GM06990 (cell line): ENCODE results near the gene AMBP.

Experiments used
- DNase-seq: peaks from one replicate; pipeline ENCODE4 v3.0.0-alpha.2; 2011; ENCODE audit not compliant: insufficient read length; ENCODE audit errors: extremely low read depth
- H3K27me3 ChIP-seq: replicated peaks from 2 replicates; pipeline ENCODE4 v1.6.0; 2011; ENCODE audit warnings: low read length; ENCODE audit not compliant: control insufficient read depth, insufficient read depth
- H3K36me3 ChIP-seq: 2 replicates; pipeline ENCODE4 v1.5.1; 2011; ENCODE audit warnings: low read length; ENCODE audit not compliant: control insufficient read depth, insufficient read depth
- H3K4me3 ChIP-seq: replicated peaks from 2 replicates; pipeline ENCODE4 v1.5.1; 2011; ENCODE audit warnings: low read depth, mild to moderate bottlenecking, control low read depth, low read length
- CTCF ChIP-seq: IDR thresholded peaks from 2 replicates; pipeline ENCODE4 v1.5.1; 2011; ENCODE audit warnings: low read length, control low read depth, mild to moderate bottlenecking, inconsistent platforms; ENCODE audit not compliant: insufficient read depth, poor library complexity, severe bottlenecking

Gene AMBP

GRCh38 chr9:114070188-114071103 is 7.7 kb downstream of the AMBP start:
- no peak overlapping the region for H3K4me3 ChIP-seq
- DNase-seq: no peak
- no peaks in the 10 kb centered on the region for H3K36me3 ChIP-seq
- no peaks in the 10 kb centered on the region for H3K27me3 ChIP-seq
- TF ChIP-seq CTCF: no peak

GRCh38 chr9:114069476-114070187 is 8.5 kb downstream of the AMBP start:
- H3K27me3 ChIP-seq: no peaks in the 10 kb centered on the region
- DNase-seq: no peak
- no peak for TF ChIP-seq CTCF
- H3K4me3 ChIP-seq: no peak overlapping the region
- no peaks in the 10 kb centered on the region for H3K36me3 ChIP-seq

GRCh38 chr9:114065304-114065703 is 12.8 kb downstream of the AMBP start:
- Histone ChIP-seq H3K27me3 (peaks cover 1% of the 10 kb centered on the region), H3K4me3 (no peak overlapping the region), H3K36me3 (no peaks in the 10 kb centered on the region)
- DNase-seq: no peak
- no peak for TF ChIP-seq CTCF

GRCh38 chr9:114061830-114062474 is 16.1 kb downstream of the AMBP start:
- no peaks in the 10 kb centered on the region for H3K36me3 ChIP-seq
- no peak for TF ChIP-seq CTCF

GRCh38 chr9:114061292-114061691 is 16.8 kb downstream of the AMBP start:
- no peak for DNase-seq
- Histone ChIP-seq H3K36me3 (no peaks in the 10 kb centered on the region), H3K4me3 (no peak overlapping the region), H3K27me3 (peaks cover 1% of the 10 kb centered on the region)
- no peak for TF ChIP-seq CTCF

More at GRCh38 chr9:114061830-114062474, 16.1 kb downstream of the AMBP start:
- Histone ChIP-seq H3K4me3 (no peak overlapping the region), H3K27me3 (peaks cover 1% of the 10 kb centered on the region)
- no peak for DNase-seq
